HFF-Myc (cell line): ENCODE data around the gene COQ7.

Experiments
- DNase-seq: peaks from one replicate; pipeline ENCODE4 v3.0.0-alpha.2; 2011; ENCODE audit warnings: low read depth; ENCODE audit errors: extremely low read depth
- H3K4me3 ChIP-seq: replicated peaks from 2 replicates; pipeline ENCODE4 v1.5.1; 2011; ENCODE audit warnings: low read depth, mild to moderate bottlenecking, control low read depth, low read length
- TF ChIP-seq, protein P1 (sequence below): IDR thresholded peaks from 2 replicates; pipeline ENCODE4 v1.5.1; 2012; ENCODE audit warnings: mild to moderate bottlenecking, low read depth, low read length, control low read depth; ENCODE audit errors: missing control alignments

Gene COQ7

DNA sequence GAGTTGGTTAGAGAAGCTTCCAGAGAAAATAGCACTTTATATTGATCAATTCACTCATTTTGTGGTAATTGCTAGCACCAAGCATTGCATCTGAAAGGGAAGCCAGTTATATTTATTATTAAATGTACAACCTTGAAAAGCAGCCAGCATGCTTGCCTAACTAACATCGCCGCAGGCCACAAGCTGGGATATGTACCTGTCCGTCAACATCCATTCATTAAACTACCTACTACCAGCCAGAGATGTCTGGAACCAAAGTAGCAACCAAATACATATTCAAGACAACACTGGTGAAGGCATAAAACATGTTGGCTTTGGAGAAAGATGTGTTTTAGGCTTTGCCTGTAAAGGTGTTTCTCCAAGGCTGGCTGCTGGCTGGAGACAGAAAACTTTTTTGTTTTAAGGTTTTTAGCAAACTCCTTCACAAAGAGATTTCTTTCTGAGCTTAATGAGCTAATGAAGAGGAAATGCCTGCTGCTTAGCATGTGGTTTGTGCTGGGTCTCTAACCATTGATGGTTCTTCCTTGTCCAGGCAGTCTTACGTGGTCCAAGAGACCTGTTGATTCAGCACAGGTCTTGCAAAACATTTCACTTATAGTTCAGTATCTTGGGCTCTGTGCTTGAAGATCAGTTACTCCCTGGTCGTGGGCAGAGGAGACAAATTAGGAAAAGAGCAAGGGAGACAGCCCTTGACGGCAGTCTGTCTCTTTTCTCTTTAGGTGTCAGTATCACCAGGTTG lies 49.5 kb downstream of the COQ7 start:
- TF ChIP-seq, protein P1, sequence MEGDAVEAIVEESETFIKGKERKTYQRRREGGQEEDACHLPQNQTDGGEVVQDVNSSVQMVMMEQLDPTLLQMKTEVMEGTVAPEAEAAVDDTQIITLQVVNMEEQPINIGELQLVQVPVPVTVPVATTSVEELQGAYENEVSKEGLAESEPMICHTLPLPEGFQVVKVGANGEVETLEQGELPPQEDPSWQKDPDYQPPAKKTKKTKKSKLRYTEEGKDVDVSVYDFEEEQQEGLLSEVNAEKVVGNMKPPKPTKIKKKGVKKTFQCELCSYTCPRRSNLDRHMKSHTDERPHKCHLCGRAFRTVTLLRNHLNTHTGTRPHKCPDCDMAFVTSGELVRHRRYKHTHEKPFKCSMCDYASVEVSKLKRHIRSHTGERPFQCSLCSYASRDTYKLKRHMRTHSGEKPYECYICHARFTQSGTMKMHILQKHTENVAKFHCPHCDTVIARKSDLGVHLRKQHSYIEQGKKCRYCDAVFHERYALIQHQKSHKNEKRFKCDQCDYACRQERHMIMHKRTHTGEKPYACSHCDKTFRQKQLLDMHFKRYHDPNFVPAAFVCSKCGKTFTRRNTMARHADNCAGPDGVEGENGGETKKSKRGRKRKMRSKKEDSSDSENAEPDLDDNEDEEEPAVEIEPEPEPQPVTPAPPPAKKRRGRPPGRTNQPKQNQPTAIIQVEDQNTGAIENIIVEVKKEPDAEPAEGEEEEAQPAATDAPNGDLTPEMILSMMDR, result no peak
- H3K4me3 ChIP-seq, result peak overlapping the region; percentile 66
- DNase-seq, result no peak

DNA sequence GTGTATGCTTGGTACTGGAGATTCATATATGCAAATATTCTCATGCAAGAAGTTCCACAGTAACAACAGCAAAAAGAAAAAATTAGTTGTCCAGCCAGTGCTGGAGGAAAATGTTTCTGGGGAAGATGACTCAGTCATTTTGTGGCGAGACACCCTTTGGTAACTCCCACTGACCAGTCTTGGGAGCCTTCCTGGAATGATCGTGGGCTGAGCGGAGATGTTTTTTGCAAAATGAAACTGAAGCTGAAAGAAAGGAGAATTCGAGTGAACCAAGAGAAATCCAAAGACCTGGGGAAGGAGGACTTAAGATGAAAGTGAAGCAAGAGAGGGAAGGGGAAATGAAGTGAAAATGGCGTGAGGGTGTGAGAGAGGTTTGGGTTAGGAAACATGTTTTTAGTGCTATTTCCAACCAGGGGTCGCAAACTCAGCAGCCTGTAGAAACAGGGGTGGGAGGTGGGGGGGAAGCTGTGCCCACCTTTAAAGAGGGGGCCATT lies 51.6 kb downstream of the COQ7 start:
- peak overlapping the region; percentile 46 for H3K4me3 ChIP-seq
- no peak for DNase-seq
- TF ChIP-seq, protein P1, result no peak

DNA sequence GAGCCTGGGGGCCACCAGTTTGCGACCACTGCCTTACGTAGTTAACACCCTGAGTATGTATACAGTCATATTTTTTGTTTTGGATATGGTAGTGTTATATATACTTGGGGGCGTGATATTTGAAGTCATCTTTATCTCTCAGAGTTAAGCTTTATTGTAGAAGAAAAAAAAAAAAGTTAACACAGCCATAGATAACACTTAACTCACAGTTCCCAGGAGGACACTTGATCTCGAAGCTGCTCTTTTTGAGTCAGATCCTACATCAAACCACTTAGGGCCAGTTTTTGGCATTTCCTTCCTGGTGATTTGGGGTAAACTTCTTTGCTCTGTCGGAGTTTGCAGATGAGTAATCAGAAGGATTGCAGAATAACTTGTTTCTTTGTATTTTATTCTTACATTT lies 52.1 kb downstream of the COQ7 start:
- DNase-seq, result no peak
- peak overlapping the region; percentile 46 for H3K4me3 ChIP-seq
- TF ChIP-seq, protein P1, result no peak

DNA sequence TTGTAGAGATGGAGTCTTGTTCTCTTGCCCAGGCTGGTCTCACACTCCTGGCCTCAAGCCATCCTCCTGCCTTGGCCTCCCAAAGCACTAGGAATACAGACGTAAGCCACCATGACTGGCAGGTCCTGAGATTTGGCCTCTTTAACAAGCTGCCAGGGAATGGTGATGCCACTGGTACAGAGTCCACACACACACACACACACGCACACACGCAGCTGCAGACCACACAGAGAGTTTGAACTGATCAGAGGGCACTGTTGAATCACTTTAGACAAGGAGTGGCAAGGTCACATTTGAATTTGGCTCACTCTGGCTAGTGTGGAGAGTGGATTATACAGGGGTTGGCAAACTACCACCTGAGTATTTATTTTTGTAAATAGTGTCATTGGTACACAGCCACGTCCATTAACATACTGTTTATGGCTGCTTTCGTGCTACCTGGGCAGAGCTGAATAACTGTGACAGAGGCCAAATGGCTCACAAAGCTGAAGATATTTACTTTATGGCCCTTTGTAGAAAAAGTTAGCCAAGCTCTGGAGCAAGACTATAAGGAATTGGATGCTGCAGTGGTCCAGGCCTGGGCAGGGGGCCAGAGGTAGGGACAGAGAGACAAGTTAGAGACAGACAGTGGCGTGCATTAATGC lies 56.2 kb downstream of the COQ7 start:
- TF ChIP-seq, protein P1, result no peak
- no peak for DNase-seq
- no peak overlapping the region for H3K4me3 ChIP-seq

DNA sequence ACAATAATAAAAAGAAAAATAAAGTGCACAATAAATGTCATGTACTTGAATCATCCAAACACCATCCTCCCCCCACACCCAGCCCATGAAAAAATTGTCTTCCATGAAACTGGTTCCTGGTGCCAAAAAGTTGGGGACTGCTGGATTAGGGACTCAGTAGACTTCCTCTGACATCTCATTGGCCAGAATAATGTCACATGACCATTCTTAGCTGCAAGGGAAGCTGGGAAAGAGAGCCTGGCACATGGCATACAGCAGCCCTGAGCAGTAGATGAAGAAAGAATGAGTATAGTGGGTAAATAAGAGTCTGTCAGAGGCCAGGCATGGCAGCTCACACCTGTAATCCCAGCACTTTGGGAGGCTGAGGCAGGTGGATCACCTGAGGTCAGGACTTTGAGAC lies 58.9 kb downstream of the COQ7 start:
- DNase-seq, result no peak
- no peak overlapping the region for H3K4me3 ChIP-seq
- TF ChIP-seq, protein P1, result no peak

DNA sequence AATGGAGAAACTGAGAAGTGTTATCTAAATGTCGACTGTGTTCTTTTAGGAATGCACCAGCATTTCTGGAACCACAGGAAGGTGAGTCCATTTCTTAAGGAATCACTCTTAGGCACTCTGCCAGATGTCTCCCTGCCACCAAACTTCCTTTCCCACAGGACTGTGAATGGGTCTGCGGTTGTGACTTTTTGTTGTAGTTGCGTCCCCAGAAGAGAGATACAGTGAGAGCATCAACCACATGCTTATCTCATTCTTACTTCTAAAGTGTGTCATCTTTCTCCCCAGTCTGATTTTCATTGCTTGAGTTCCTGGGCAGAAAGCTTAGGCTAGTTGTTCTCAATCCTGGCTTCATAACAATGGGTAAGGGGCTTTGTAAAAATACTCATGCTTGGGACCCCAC lies 59.8 kb downstream of the COQ7 start:
- TF ChIP-seq, protein P1, result no peak
- no peak for DNase-seq
- no peak overlapping the region for H3K4me3 ChIP-seq
